Measurements from ENCODE around the gene PTPN13.

PTPN13 gene

GRCh38 chr4:86855572-86855971, 261.5 kb downstream of the PTPN13 start:
- 60 to 100% methylated on average over 1 of the region's 2 CpGs for WGBS, 2 experiments (ENCODE audit: insufficient coverage in 2 of 2)
- H3K27ac ChIP-seq (ENCODE audit: low read depth, low read length, severe bottlenecking), result no peak overlapping the region

GRCh38 chr4:86856896-86857295, 262.8 kb downstream of the PTPN13 start:
- H3K36me3 ChIP-seq (ENCODE audit: control insufficient read depth, insufficient read depth, low read length), result no peaks in the 10 kb centered on the region
- H3K27ac ChIP-seq (ENCODE audit: low read depth, low read length, severe bottlenecking), result no peak overlapping the region
- peaks cover 18% of the 10 kb centered on the region for H3K4me1 ChIP-seq (ENCODE audit: control insufficient read depth, insufficient read depth, low read length, poor library complexity, severe bottlenecking)
- no peak overlapping the region for H3K4me3 ChIP-seq (ENCODE audit: extremely low read depth, insufficient read depth, low read length, poor library complexity, severe bottlenecking)
- no CpG with 5 or more reads among the region's 1 CpG for WGBS, 2 experiments (ENCODE audit: insufficient coverage in 2 of 2)
- H3K9me3 ChIP-seq (ENCODE audit: control insufficient read depth, low read length), result no peaks in the 10 kb centered on the region

More at GRCh38 chr4:86855572-86855971, 261.5 kb downstream of the PTPN13 start:
- Histone ChIP-seq H3K9me3 (ENCODE audit: control insufficient read depth, low read length) (no peaks in the 10 kb centered on the region), H3K4me1 (ENCODE audit: control insufficient read depth, insufficient read depth, low read length, poor library complexity, severe bottlenecking) (peaks cover 18% of the 10 kb centered on the region), H3K36me3 (ENCODE audit: control insufficient read depth, insufficient read depth, low read length) (no peaks in the 10 kb centered on the region), H3K4me3 (ENCODE audit: extremely low read depth, insufficient read depth, low read length, poor library complexity, severe bottlenecking) (no peak overlapping the region)

- 19 to 22% methylated on average over 5 to 8 of the region's 8 CpGs for WGBS, 2 experiments (ENCODE audit: insufficient coverage in 2 of 2)
Measured at GRCh38 chr4:86857341-86858052, 263.4 kb downstream of the PTPN13 start.

More at GRCh38 chr4:86857341-86858052, 263.4 kb downstream of the PTPN13 start:
- Histone ChIP-seq H3K4me1 (ENCODE audit: control insufficient read depth, insufficient read depth, low read length, poor library complexity, severe bottlenecking) (peaks cover 18% of the 10 kb centered on the region), H3K9me3 (ENCODE audit: control insufficient read depth, low read length) (no peaks in the 10 kb centered on the region), H3K27ac (ENCODE audit: low read depth, low read length, severe bottlenecking) (no peak overlapping the region), H3K4me3 (ENCODE audit: extremely low read depth, insufficient read depth, low read length, poor library complexity, severe bottlenecking) (no peak overlapping the region), H3K36me3 (ENCODE audit: control insufficient read depth, insufficient read depth, low read length) (no peaks in the 10 kb centered on the region)
